Colonic mucosa (tissue), 4 donors: ENCODE data around the gene GCNT2. TPM values are rescaled to one million over a fixed set of nuclear protein-coding genes. Genes with fewer than 3 reads are reported as not detected.
"Not testable (repeated sequence)": the region's sequence is repeated elsewhere in the genome, so short reads cannot be mapped to it uniquely, and the experiment has no call there.

ENCODE experiments used
- DNase-seq: peaks from one replicate; pipeline ENCODE4 v3.0.0-alpha.2; 2020
- H3K27ac ChIP-seq: fragments of 200-600 bp; one replicate; pipeline ENCODE4 v1.8.0; 2021
- H3K27me3 ChIP-seq: fragments of 200-600 bp; one replicate; pipeline ENCODE4 v1.8.0; 2021
- H3K36me3 ChIP-seq: fragments of 200-600 bp; one replicate; pipeline ENCODE4 v1.8.0; 2021
- H3K4me1 ChIP-seq: fragments of 200-600 bp; one replicate; pipeline ENCODE4 v1.8.0; 2021; ENCODE audit warnings: mild to moderate bottlenecking
- H3K4me3 ChIP-seq: fragments of 200-600 bp; one replicate; pipeline ENCODE4 v1.8.0; 2021
- H3K9ac ChIP-seq, 2 donors: one replicate each; pipeline ENCODE4 v1.7.0; 2013; ENCODE audit warnings: control low read depth in 2 of 2, low read depth in 2 of 2, low read length in 2 of 2
- H3K9me3 ChIP-seq: fragments of 200-600 bp; one replicate; pipeline ENCODE4 v1.8.0; 2021
- CTCF ChIP-seq: fragments of 200-600 bp; IDR thresholded peaks from one replicate; pipeline ENCODE4 v1.8.0; 2022; ENCODE audit warnings: antibody characterized with exemption, mild to moderate bottlenecking
- intact Hi-C: fragments of 100-400 bp; cut with DNase I; formaldehyde crosslinking; loops from one replicate; pipeline ENCODE4 v1.14.1; 2022
- total RNA-seq, 2 donors: library from RNA; stranded (reverse); fragmentation: NEBNext Ultra II Directional in 1 of 2; extraction: Animal tissue kit (Norgen Biotek cat#: 25700) in 1 of 2; gene quantifications; one replicate each; pipeline ENCODE4 v1.2.1, GENCODE V29; 2021
- donor health status: healthy.
- donor health status: DM: no; HTN: no; CAD: no.
- donor health status: DM: no; HTN: no; CAD: no.

GCNT2 gene
- total RNA-seq, 2 donors from 2014 or later, result 9.8 to 9.9 TPM

- Histone ChIP-seq H3K4me1 (no peaks in the 10 kb centered on the region), H3K4me3 (no peak overlapping the region), H3K36me3 (no peaks in the 10 kb centered on the region), H3K9ac (no peak overlapping the region), H3K27me3 (no peaks in the 10 kb centered on the region), H3K9me3 (no peaks in the 10 kb centered on the region), H3K27ac (no peak overlapping the region)
- peak; percentile 44 for DNase-seq
- TF ChIP-seq CTCF, result no peak
- intact Hi-C loops, result no loop called here
Observed at GRCh38 chr6:10518557-10519407, 2.4 kb upstream of the GCNT2 start.

- H3K4me1 ChIP-seq, H3K4me3 ChIP-seq, intact Hi-C loops, DNase-seq, H3K27me3 ChIP-seq, H3K9ac ChIP-seq, H3K27ac ChIP-seq, H3K36me3 ChIP-seq, H3K9me3 ChIP-seq: not testable (repeated sequence)
Observed at GRCh38 chr6:10519408-10519697, 1.8 kb upstream of the GCNT2 start.

- no peak for TF ChIP-seq CTCF
Observed at GRCh38 chr6:10520468-10520867, 683 bp upstream of the GCNT2 start.

GRCh38 chr6:10522929-10523573 lies 1.9 kb downstream of the GCNT2 start:
- no peak overlapping the region for H3K4me3 ChIP-seq

More at GRCh38 chr6:10520468-10520867, 683 bp upstream of the GCNT2 start:
- Histone ChIP-seq H3K4me3 (no peak overlapping the region), H3K27me3 (no peaks in the 10 kb centered on the region), H3K9ac (no peak overlapping the region), H3K9me3 (no peaks in the 10 kb centered on the region), H3K36me3 (no peaks in the 10 kb centered on the region), H3K27ac (no peak overlapping the region), H3K4me1 (no peaks in the 10 kb centered on the region)
- intact Hi-C loops, result no loop called here
- DNase-seq, result no peak

GRCh38 chr6:10526156-10526555 lies 5.0 kb downstream of the GCNT2 start:
- H3K27ac ChIP-seq, result no peak overlapping the region
- H3K9me3 ChIP-seq, result no peaks in the 10 kb centered on the region
- H3K36me3 ChIP-seq, result no peaks in the 10 kb centered on the region
- no peaks in the 10 kb centered on the region for H3K27me3 ChIP-seq
- H3K9ac ChIP-seq, result no peak overlapping the region
- no peak overlapping the region for H3K4me3 ChIP-seq
- TF ChIP-seq CTCF, result no peak
- no peak for DNase-seq
- no peaks in the 10 kb centered on the region for H3K4me1 ChIP-seq
- intact Hi-C loops, result no loop called here

More at GRCh38 chr6:10522929-10523573, 1.9 kb downstream of the GCNT2 start:
- Histone ChIP-seq H3K36me3 (no peaks in the 10 kb centered on the region), H3K4me1 (no peaks in the 10 kb centered on the region), H3K27ac (no peak overlapping the region), H3K9ac (no peak overlapping the region), H3K27me3 (no peaks in the 10 kb centered on the region), H3K9me3 (no peaks in the 10 kb centered on the region)
- intact Hi-C loops, result no loop called here
- no peak for TF ChIP-seq CTCF
- no peak for DNase-seq
